Measurements from ENCODE around the gene CBLL2. TPM values are rescaled to one million over a fixed set of nuclear protein-coding genes. Genes with fewer than 3 reads are reported as not detected.

The CBLL2 gene
- total and polyA plus RNA-seq, 8 donors: not detected

DNA sequence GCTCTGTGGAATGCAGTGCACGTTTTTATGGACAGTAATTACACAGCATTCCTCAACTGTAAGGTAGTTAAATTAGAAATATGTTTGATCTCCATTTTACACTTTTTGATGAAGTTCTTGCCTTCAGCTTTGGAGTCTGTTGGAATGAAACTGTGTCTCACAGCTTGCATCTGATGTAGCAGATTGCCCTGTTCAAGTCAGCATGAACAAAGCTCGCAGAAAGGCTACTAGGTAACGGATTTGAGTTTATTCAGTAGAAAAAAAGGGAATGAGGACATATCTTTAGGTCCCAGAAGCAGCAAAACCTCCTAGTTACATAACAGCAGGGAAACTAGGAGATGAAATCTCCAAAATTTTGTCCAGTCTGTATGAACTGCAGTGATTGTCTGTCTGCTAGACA is 24.3 kb upstream of the CBLL2 start:
- Histone ChIP-seq H3K4me3 (no peak overlapping the region), H3K36me3 (no peaks in the 10 kb centered on the region), H3K27ac (no peak overlapping the region), H3K4me1 (no peaks in the 10 kb centered on the region), H3K27me3 (peaks cover 0 to 3% (median 0%) of the 10 kb centered on the region in 4 donors), H3K9me3 (no peaks in the 10 kb centered on the region)
- DNase-seq (no peak), FAIRE-seq (no peak), ATAC-seq (no peak)
- intact Hi-C loops (cut with DNase I): no loop called here
- TF ChIP-seq, protein P1, sequence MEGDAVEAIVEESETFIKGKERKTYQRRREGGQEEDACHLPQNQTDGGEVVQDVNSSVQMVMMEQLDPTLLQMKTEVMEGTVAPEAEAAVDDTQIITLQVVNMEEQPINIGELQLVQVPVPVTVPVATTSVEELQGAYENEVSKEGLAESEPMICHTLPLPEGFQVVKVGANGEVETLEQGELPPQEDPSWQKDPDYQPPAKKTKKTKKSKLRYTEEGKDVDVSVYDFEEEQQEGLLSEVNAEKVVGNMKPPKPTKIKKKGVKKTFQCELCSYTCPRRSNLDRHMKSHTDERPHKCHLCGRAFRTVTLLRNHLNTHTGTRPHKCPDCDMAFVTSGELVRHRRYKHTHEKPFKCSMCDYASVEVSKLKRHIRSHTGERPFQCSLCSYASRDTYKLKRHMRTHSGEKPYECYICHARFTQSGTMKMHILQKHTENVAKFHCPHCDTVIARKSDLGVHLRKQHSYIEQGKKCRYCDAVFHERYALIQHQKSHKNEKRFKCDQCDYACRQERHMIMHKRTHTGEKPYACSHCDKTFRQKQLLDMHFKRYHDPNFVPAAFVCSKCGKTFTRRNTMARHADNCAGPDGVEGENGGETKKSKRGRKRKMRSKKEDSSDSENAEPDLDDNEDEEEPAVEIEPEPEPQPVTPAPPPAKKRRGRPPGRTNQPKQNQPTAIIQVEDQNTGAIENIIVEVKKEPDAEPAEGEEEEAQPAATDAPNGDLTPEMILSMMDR (IDR thresholded peaks at IDR 0.05): no peak
- 32 to 47% methylated on average over 3 of the region's 3 CpGs for WGBS, 2 donors

DNA sequence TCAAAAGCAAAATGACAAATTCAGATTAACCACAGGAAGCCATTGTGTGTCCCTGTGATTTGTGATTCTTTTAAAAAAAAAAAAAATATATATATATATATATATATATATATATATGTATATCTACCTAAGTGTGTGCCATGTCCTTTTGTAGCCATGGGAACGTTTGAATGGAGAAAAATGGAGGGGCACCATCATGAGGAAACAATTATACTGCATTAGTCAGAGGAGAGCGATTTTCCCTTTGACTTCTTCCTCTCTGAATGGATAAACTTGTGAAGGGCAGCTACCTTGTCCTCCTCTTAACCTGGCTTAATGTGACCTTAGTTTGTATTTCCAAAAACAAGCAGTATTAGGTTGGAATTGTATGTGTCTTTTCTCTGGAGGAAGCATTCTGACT is 23.3 kb upstream of the CBLL2 start:
- DNase-seq: no peak
- no peak for FAIRE-seq
- no peak overlapping the region for H3K4me3 ChIP-seq
- TF ChIP-seq, protein P1 (IDR thresholded peaks at IDR 0.05): no peak
- no peak overlapping the region for H3K27ac ChIP-seq
- no peak for ATAC-seq
- 29 to 33% methylated on average over 2 of the region's 2 CpGs for WGBS, 2 donors
- no peaks in the 10 kb centered on the region for H3K36me3 ChIP-seq
- peaks cover 0 to 3% (median 0%) of the 10 kb centered on the region in 4 donors for H3K27me3 ChIP-seq
- no peaks in the 10 kb centered on the region for H3K4me1 ChIP-seq
- intact Hi-C loops (cut with DNase I): no loop called here
- H3K9me3 ChIP-seq: no peaks in the 10 kb centered on the region

DNA sequence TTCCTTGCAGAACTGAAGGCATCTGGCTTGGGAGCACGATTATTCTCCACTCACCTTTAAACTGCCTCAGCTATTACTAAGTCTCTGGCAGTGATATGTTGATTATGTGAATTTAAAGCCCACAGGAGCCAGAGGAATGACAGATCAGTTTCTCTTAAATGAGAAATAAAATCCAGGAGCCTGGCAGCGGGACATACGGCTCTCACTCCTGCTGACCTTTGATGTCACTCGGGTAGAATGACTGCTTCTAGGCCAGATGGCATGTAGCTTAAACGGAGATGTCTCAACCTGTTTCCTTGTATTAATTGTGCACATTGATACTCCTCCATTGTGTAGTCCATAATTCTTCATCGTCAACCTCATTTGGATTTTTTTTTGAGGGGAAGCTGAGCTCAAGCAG is 4.0 kb upstream of the CBLL2 start:
- TF ChIP-seq, protein P1 (IDR thresholded peaks at IDR 0.05): no peak
- Histone ChIP-seq H3K9me3 (no peaks in the 10 kb centered on the region), H3K4me1 (no peaks in the 10 kb centered on the region), H3K27ac (no peak overlapping the region), H3K36me3 (no peaks in the 10 kb centered on the region), H3K27me3 (no peaks in the 10 kb centered on the region), H3K4me3 (no peak overlapping the region)
- DNase-seq: no peak
- no peak for ATAC-seq
- intact Hi-C loops (cut with DNase I): no loop called here
- FAIRE-seq: no peak
- WGBS, 2 donors: 55 to 57% methylated on average over 6 of the region's 6 CpGs

DNA sequence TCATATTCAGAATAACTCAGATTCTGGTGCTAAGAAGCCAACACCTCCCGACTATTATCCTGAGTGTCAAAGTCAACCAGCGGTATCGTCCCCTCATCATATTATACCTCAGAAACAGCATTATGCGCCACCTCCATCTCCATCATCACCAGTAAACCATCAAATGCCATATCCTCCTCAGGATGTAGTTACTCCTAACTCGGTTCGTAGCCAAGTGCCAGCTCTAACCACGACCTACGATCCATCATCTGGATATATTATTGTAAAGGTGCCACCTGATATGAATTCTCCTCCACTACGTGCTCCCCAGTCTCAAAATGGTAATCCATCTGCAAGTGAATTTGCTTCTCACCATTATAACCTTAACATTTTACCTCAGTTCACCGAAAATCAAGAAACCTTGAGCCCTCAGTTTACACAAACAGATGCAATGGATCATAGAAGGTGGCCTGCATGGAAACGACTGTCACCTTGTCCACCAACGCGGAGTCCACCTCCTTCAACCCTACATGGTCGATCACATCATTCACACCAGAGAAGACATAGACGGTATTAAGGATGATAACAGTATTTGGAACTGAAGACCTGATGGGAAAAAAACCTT is 1.1 kb downstream of the CBLL2 start:
- intact Hi-C loops (cut with DNase I): no loop called here
- no peak for FAIRE-seq

DNA sequence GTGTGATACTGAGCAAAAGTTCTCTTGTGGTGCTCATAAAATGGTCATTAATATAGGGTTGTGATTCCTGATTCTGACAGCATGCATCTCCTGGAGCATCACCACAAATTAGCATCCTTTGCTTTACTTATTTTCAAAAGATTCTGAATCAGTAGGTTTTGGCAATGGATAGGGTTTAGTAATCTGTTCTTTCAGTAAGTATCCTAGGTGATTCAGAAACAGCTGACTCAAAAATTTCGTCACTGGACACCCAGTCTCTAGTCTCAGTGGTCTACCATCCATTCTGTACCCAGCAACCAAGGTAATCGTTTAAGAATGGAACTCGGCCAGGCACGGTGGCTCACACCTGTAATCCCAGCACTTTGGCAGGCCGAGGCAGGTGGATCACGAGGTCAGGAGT is 4.1 kb downstream of the CBLL2 start:
- DNase-seq (no peak), ATAC-seq (no peak), FAIRE-seq (no peak)
- no peak overlapping the region for H3K4me3 ChIP-seq
- H3K27ac ChIP-seq: no peak overlapping the region
- intact Hi-C loops (cut with DNase I): no loop called here
- no peaks in the 10 kb centered on the region for H3K4me1 ChIP-seq
- peaks cover 0 to 9% (median 0%) of the 10 kb centered on the region in 4 donors for H3K27me3 ChIP-seq
- 63 to 66% methylated on average over 6 of the region's 6 CpGs for WGBS, 2 donors
- no peaks in the 10 kb centered on the region for H3K9me3 ChIP-seq
- H3K36me3 ChIP-seq: no peaks in the 10 kb centered on the region
- TF ChIP-seq, protein P1 (IDR thresholded peaks at IDR 0.05): no peak

More for the DNA sequence above, 1.1 kb downstream of the CBLL2 start:
- TF ChIP-seq, protein P1 (IDR thresholded peaks at IDR 0.05): no peak
- Histone ChIP-seq H3K9me3 (no peaks in the 10 kb centered on the region), H3K27ac (no peak overlapping the region), H3K36me3 (no peaks in the 10 kb centered on the region), H3K4me1 (no peaks in the 10 kb centered on the region), H3K27me3 (peaks cover 0 to 9% (median 0%) of the 10 kb centered on the region in 4 donors), H3K4me3 (no peak overlapping the region)
- no peak for DNase-seq
- no peak for ATAC-seq
- WGBS, 2 donors: 72 to 73% methylated on average over 15 of the region's 15 CpGs

All from pancreas (tissue), 10 donors.